Endothelial cell of umbilical vein (primary cell): ENCODE measurements around the gene ENKUR. TPM values are rescaled to one million over a fixed set of nuclear protein-coding genes. Genes with fewer than 3 reads are reported as not detected.

Experiments used
- BruUV-seq: library from RNA; stranded (reverse); fragments of 400-500 nt; replicated peaks from 2 replicates; lab custom pipeline; 2021; lab: Mats Ljungman, UMichigan
- CTCF ChIA-PET: fragments of 300-600, 350-600 bp; sonication (Branson Sonifier 250); formaldehyde crosslinking; loops from one replicate; lab custom pipeline; 2021; ENCODE audit warnings: antibody characterized with exemption, inconsistent platforms; lab: Charles Lee
- POLR2A ChIA-PET: fragments of 300-600, 350-600 bp; sonication (Branson Sonifier 250); formaldehyde crosslinking; loops from one replicate; lab custom pipeline; 2021; ENCODE audit warnings: antibody characterized with exemption, inconsistent platforms; lab: Charles Lee
- DNase-seq: peaks from one replicate; pipeline ENCODE4 v3.0.0-alpha.2; 2011; ENCODE audit warnings: low read depth, low spot score
- FAIRE-seq: peaks from 2 replicates; lab custom pipeline; 2011; peaks lifted over from hg19 to GRCh38; lab: Jason Lieb, UNC
- H2AFZ ChIP-seq: 2 replicates; pipeline ENCODE4 v1.6.0; 2012; ENCODE audit warnings: low read depth, low read length, control low read depth, inconsistent platforms
- H3K27ac ChIP-seq: 2 replicates; pipeline ENCODE4 v1.5.1; 2011; ENCODE audit warnings: low read depth, mild to moderate bottlenecking, control low read depth, low read length, moderate library complexity; ENCODE audit not compliant: insufficient read depth
- H3K27me3 ChIP-seq, 2 experiments: 2 replicates each; pipeline versions ENCODE4 v1.6.0 to v1.6.1; 2011; ENCODE audit warnings: low read length in 2 of 2, mixed read lengths in 1 of 2; ENCODE audit not compliant: control insufficient read depth in 2 of 2, insufficient read depth in 2 of 2
- H3K36me3 ChIP-seq, 2 experiments: 2 replicates in 1 of 2; 3 replicates in 1 of 2; pipeline ENCODE4 v1.5.1; 2011; ENCODE audit warnings: low read length in 2 of 2, mild to moderate bottlenecking in 1 of 2, moderate library complexity in 1 of 2; ENCODE audit not compliant: control insufficient read depth in 2 of 2, insufficient read depth in 2 of 2; ENCODE audit errors: extremely low read depth in 1 of 2
- H3K4me1 ChIP-seq: 3 replicates; pipeline ENCODE4 v1.5.1; 2011; ENCODE audit warnings: mild to moderate bottlenecking, low read length; ENCODE audit not compliant: control insufficient read depth, insufficient read depth; ENCODE audit errors: extremely low read depth
- H3K4me2 ChIP-seq: 2 replicates; pipeline ENCODE4 v1.6.1; 2011; ENCODE audit warnings: low read length, control low read depth, mixed read lengths; ENCODE audit not compliant: insufficient read depth
- H3K4me3 ChIP-seq, 3 experiments: fragments of 200-600 bp in 1 of 3; sonication (generic), shearing (Covaris generic) in 1 of 3; replicated peaks in 1 of 3; 2 replicates each; pipeline ENCODE4 v1.5.1; 2011 to 2016; ENCODE audit warnings: control low read depth in 3 of 3, low read length in 3 of 3, mild to moderate bottlenecking in 2 of 3, inconsistent platforms in 1 of 3, low read depth in 1 of 3, moderate library complexity in 1 of 3; ENCODE audit not compliant: insufficient read depth in 1 of 3
- H3K79me2 ChIP-seq: 2 replicates; pipeline ENCODE4 v1.6.0; 2012; ENCODE audit warnings: low read length, inconsistent platforms; ENCODE audit not compliant: control insufficient read depth, insufficient read depth
- H3K9ac ChIP-seq: replicated peaks from 2 replicates; pipeline ENCODE3; 2011; ENCODE audit warnings: low read length, control low read depth; ENCODE audit not compliant: insufficient read depth; ENCODE audit errors: extremely low read depth
- H3K9me1 ChIP-seq: replicated peaks from 3 replicates; pipeline ENCODE4 v1.6.0; 2011; ENCODE audit warnings: mild to moderate bottlenecking, low read length; ENCODE audit not compliant: control insufficient read depth, insufficient read depth; ENCODE audit errors: extremely low read depth
- H3K9me3 ChIP-seq: replicated peaks from 2 replicates; pipeline ENCODE4 v1.5.1; 2012; ENCODE audit warnings: low read length, inconsistent platforms; ENCODE audit not compliant: control insufficient read depth, insufficient read depth
- H4K20me1 ChIP-seq: replicated peaks from 2 replicates; pipeline ENCODE3; 2011; ENCODE audit warnings: mild to moderate bottlenecking, low read length; ENCODE audit not compliant: control insufficient read depth, insufficient read depth; ENCODE audit errors: extremely low read depth
- EZH2 ChIP-seq: IDR thresholded peaks from 2 replicates; pipeline ENCODE4 v1.6.1; 2012; ENCODE audit warnings: borderline replicate concordance, low read depth, mild to moderate bottlenecking, moderate library complexity, low read length, inconsistent platforms; ENCODE audit not compliant: severe bottlenecking
- FOS ChIP-seq: IDR thresholded peaks from 2 replicates; pipeline ENCODE4 v1.6.1; 2011; ENCODE audit warnings: mild to moderate bottlenecking, low read length, moderate library complexity, borderline replicate concordance; ENCODE audit not compliant: insufficient read depth
- GATA2 ChIP-seq: IDR thresholded peaks from 2 replicates; pipeline ENCODE4 v1.7.0; 2011; ENCODE audit warnings: low read depth, mild to moderate bottlenecking, moderate library complexity, mixed read lengths, low read length; ENCODE audit not compliant: insufficient read length, insufficient read depth
- JUN ChIP-seq: IDR thresholded peaks from 2 replicates; pipeline ENCODE4 v1.6.1; 2011; ENCODE audit warnings: borderline replicate concordance, low read depth; ENCODE audit not compliant: insufficient read length, insufficient read depth
- MYC ChIP-seq: IDR thresholded peaks from one replicate; pipeline ENCODE4 v1.6.1; 2011; ENCODE audit warnings: mild to moderate bottlenecking, low read depth, low read length
- POLR2A ChIP-seq: IDR thresholded peaks from 2 replicates; pipeline ENCODE4 v1.6.1; 2012; ENCODE audit warnings: low read depth, mild to moderate bottlenecking, control low read depth, low read length
- POLR2AphosphoS5 ChIP-seq: IDR thresholded peaks from 2 replicates; pipeline ENCODE4 v1.6.1; 2012; ENCODE audit warnings: low read depth, mild to moderate bottlenecking, control low read depth, low read length, moderate library complexity; ENCODE audit not compliant: insufficient read depth
- dilution Hi-C: fragments of 300-500 bp; cut with MboI; formaldehyde crosslinking; loops from one replicate; pipeline ENCODE4 v1.15.0; 2019; ENCODE audit warnings: low sequenced_read_pairs; ENCODE audit not compliant: extremely low pct_ligation_motif_present
- intact Hi-C: fragments of 100-400 bp; cut with micrococcal nuclease; formaldehyde crosslinking; loops from one replicate; pipeline ENCODE4 v1.10.0; 2022
- polyA plus RNA-seq, 4 experiments: library from polyadenylated mRNA; depleted of rRNA in 3 of 4; stranded (reverse) in 3 of 4; unstranded in 1 of 4; fragments of >200 nt; gene quantifications; 2 replicates each; pipeline versions ENCODE4 v1.2.1 to v1.2.3, GENCODE V29; 2011 to 2012; ENCODE audit warnings: missing spikeins in 1 of 4
- total RNA-seq: library from RNA; stranded (reverse); gene quantifications from 2 replicates; pipeline ENCODE4 v1.2.3, GENCODE V29; 2021
- TF ChIP-seq, protein P1 (sequence below), 2 donors: IDR thresholded peaks; 1 replicate in 1 of 2; 2 replicates in 1 of 2; pipeline ENCODE4 v1.5.1; 2011; ENCODE audit warnings: low read length in 2 of 2, mild to moderate bottlenecking in 2 of 2, moderate library complexity in 2 of 2, control low read depth in 1 of 2, inconsistent platforms in 1 of 2, low read depth in 1 of 2; ENCODE audit not compliant: insufficient read depth in 1 of 2; ENCODE audit errors: extremely low read depth in 1 of 2
- TF ChIP-seq, protein P2 (sequence below): IDR thresholded peaks from 2 replicates; pipeline ENCODE4 v1.6.1; 2011; ENCODE audit not compliant: insufficient read depth, insufficient read length

The ENKUR gene
- total and polyA plus RNA-seq, 2 donors (not counting 3 experiments of a cell fraction or from before 2014, with no cell fraction given) = 0.07 to 0.35 TPM

DNA sequence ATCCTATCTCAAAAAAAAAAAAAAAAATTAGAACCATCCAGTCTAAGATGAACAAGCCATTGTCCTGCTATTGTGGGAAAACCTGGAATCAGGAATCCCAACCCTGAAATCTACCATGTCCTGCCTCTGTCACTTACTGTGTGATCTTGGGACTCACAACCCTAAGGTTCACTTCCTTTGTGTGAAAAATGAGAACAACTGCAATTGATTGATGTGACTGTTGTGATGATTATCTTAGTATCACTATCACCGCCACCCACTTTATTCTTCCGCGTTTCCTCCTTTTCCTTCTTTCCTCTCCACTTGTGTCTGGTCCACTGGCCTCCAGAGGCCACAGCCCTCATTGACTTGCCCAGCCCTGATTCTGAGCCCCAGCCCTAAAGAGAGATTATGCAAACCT, 50.9 kb downstream of the ENKUR start:
- POLR2A ChIA-PET = no interaction called here

DNA sequence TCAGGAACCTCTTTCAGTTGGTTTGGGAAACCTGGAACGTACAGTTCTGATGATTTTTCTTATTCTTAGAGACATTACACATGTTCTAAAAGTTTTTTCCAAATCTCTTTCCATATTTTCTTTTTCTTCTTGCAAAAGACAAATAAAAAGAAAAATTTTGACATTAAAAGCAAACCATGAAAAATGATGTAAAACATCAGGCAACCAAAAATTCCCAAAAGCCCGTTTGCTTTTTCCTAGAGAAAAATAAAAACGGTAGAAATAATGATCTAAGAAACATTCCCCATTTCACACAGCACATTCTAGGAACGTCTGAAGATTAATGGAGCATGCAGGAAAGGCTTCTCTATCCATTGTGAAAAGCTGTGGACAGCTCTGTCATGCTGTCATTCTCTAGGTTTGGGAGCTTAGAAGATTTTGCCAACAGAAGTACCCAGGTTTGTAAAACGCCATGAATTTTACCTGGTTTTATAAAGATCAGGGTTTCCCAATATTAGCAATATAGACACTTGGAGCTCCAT, 52.4 kb downstream of the ENKUR start:
- Histone ChIP-seq H3K79me2 (no peaks in the 10 kb centered on the region), H3K9ac (no peak overlapping the region), H4K20me1 (no peaks in the 10 kb centered on the region), H2AFZ (no peak overlapping the region), H3K4me2 (no peak overlapping the region), H3K36me3 (no peaks in the 10 kb centered on the region), H3K27ac (no peak overlapping the region), H3K27me3 (no peaks in the 10 kb centered on the region), H3K9me3 (no peaks in the 10 kb centered on the region), H3K9me1 (no peaks in the 10 kb centered on the region), H3K4me3 (no peak overlapping the region), H3K4me1 (peaks cover 8% of the 10 kb centered on the region)
- no TSS peak for BruUV-seq
- TF ChIP-seq FOS (no peak), GATA2 (no peak), JUN (no peak), EZH2 (no peak), MYC (no peak), POLR2A (no peak), POLR2AphosphoS5 (no peak)
- TF ChIP-seq, protein P1, sequence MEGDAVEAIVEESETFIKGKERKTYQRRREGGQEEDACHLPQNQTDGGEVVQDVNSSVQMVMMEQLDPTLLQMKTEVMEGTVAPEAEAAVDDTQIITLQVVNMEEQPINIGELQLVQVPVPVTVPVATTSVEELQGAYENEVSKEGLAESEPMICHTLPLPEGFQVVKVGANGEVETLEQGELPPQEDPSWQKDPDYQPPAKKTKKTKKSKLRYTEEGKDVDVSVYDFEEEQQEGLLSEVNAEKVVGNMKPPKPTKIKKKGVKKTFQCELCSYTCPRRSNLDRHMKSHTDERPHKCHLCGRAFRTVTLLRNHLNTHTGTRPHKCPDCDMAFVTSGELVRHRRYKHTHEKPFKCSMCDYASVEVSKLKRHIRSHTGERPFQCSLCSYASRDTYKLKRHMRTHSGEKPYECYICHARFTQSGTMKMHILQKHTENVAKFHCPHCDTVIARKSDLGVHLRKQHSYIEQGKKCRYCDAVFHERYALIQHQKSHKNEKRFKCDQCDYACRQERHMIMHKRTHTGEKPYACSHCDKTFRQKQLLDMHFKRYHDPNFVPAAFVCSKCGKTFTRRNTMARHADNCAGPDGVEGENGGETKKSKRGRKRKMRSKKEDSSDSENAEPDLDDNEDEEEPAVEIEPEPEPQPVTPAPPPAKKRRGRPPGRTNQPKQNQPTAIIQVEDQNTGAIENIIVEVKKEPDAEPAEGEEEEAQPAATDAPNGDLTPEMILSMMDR (IDR thresholded peaks at IDR 0.05; ENCODE audit: extremely low read depth in 1 of 2, insufficient read depth in 1 of 2, low read depth in 1 of 2, low read length in 2 of 2) = no peak
- TF ChIP-seq, protein P2, sequence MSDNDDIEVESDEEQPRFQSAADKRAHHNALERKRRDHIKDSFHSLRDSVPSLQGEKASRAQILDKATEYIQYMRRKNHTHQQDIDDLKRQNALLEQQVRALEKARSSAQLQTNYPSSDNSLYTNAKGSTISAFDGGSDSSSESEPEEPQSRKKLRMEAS = no peak
- no peak for FAIRE-seq
- CTCF ChIA-PET = interaction anchor here (1.4 kb wide), 1 partner anchor 33 kb away, joined by 4 read pairs; no protein-coding TSS in a partner anchor
- dilution Hi-C loops (no loop called here), intact Hi-C loops (no loop called here)
- POLR2A ChIA-PET = interaction anchor here (0.6 kb wide), 1 partner anchor 8 kb away, joined by 3 read pairs; no protein-coding TSS in a partner anchor
- DNase-seq = no peak

More for the DNA sequence above, 50.9 kb downstream of the ENKUR start:
- BruUV-seq = no TSS peak
- dilution Hi-C loops (no loop called here), intact Hi-C loops (no loop called here)
- Histone ChIP-seq H3K9me1 (no peaks in the 10 kb centered on the region), H3K4me3 (no peak overlapping the region), H3K9ac (no peak overlapping the region), H4K20me1 (no peaks in the 10 kb centered on the region), H2AFZ (no peak overlapping the region), H3K4me2 (no peak overlapping the region), H3K27me3 (no peaks in the 10 kb centered on the region), H3K79me2 (no peaks in the 10 kb centered on the region), H3K9me3 (no peaks in the 10 kb centered on the region), H3K4me1 (no peaks in the 10 kb centered on the region), H3K36me3 (no peaks in the 10 kb centered on the region), H3K27ac (no peak overlapping the region)
- FAIRE-seq (no peak), DNase-seq (no peak)
- CTCF ChIA-PET = no interaction called here
- no peak for TF ChIP-seq POLR2A
- TF ChIP-seq, protein P1 (IDR thresholded peaks at IDR 0.05; ENCODE audit: extremely low read depth in 1 of 2, insufficient read depth in 1 of 2, low read depth in 1 of 2, low read length in 2 of 2) = no peak
